ENCODE measurements around the gene VAMP4.

- TF ChIP-seq NFIC (IDR thresholded peaks at IDR 0.05; ENCODE audit: low read depth, low read length) (no peak), RAD21 (IDR thresholded peaks at IDR 0.05; ENCODE audit: insufficient read depth, low read depth, low read length) (no peak), POLR2A (IDR thresholded peaks at IDR 0.05; ENCODE audit: low read depth, low read length) (no peak)
Observed at GRCh38 chr1:171715813-171716251, 26.0 kb downstream of the VAMP4 start.
